Measurements from ENCODE around the gene PTPRM. TPM values are rescaled to one million over a fixed set of nuclear protein-coding genes. Genes with fewer than 3 reads are reported as not detected.

PTPRM gene
- total and polyA plus RNA-seq, 2 experiments from 2014 or later = 1.6 to 5.3 TPM

DNA sequence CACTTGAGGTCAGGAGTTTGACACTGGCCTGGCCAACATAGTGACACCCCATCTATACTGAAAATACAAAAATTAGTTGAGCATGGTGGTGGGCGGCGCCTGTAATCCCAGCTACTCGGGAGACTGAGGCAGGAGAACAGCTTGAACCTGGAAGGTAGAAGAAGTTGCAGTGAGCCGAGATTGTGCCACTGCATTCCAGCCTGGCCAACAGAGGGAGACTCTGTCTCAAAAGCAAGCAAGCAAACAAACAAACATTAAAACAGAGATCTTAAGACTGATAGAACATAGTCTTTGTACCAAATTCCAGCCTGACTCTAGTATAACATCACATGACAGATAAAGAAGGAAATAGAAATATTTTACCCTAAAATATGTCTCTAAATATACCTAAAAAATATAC is 168.1 kb downstream of the PTPRM start:
- TF ChIP-seq, protein P1, sequence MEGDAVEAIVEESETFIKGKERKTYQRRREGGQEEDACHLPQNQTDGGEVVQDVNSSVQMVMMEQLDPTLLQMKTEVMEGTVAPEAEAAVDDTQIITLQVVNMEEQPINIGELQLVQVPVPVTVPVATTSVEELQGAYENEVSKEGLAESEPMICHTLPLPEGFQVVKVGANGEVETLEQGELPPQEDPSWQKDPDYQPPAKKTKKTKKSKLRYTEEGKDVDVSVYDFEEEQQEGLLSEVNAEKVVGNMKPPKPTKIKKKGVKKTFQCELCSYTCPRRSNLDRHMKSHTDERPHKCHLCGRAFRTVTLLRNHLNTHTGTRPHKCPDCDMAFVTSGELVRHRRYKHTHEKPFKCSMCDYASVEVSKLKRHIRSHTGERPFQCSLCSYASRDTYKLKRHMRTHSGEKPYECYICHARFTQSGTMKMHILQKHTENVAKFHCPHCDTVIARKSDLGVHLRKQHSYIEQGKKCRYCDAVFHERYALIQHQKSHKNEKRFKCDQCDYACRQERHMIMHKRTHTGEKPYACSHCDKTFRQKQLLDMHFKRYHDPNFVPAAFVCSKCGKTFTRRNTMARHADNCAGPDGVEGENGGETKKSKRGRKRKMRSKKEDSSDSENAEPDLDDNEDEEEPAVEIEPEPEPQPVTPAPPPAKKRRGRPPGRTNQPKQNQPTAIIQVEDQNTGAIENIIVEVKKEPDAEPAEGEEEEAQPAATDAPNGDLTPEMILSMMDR (conservative IDR thresholded peaks at IDR 0.05; ENCODE audit: low read depth in 2 of 2) = peak; percentile 40 to 55
- no peak for TF ChIP-seq POLR2AphosphoS5 (IDR thresholded peaks at IDR 0.05; ENCODE audit: low read depth)
- peaks cover 8% of the 10 kb centered on the region for H3K27me3 Mint-ChIP-seq (ENCODE audit: insufficient read depth, low read depth, poor library complexity)
- H3K4me1 ChIP-seq (ENCODE audit: insufficient read depth) = peaks cover 24% of the 10 kb centered on the region
- no peak overlapping the region for H3K4me3 ChIP-seq
- peaks cover 12% of the 10 kb centered on the region; the same call in 2 of the 3 replicates for H3K36me3 Mint-ChIP-seq (ENCODE audit: low read depth)
- H3K4me3 Mint-ChIP-seq = no peak overlapping the region
- H3K9me3 Mint-ChIP-seq = peaks cover 25% of the 10 kb centered on the region; the same call in 2 of the 3 replicates
- H3K4me1 Mint-ChIP-seq = peaks cover 23% of the 10 kb centered on the region
- DNase-seq (ENCODE audit: low spot score) = no peak
- H3K27ac Mint-ChIP-seq = no peak overlapping the region
- H2AFZ ChIP-seq = no peak overlapping the region
- no peaks in the 10 kb centered on the region for H3K79me2 ChIP-seq (replicated peaks; ENCODE audit: insufficient read depth)
- H3K4me2 ChIP-seq = no peak overlapping the region
- H3K27me3 ChIP-seq (ENCODE audit: insufficient read depth) = no peaks in the 10 kb centered on the region
- no peaks in the 10 kb centered on the region for H4K20me1 ChIP-seq (replicated peaks; ENCODE audit: insufficient read depth)
- H3K27ac ChIP-seq (ENCODE audit: low read depth) = no peak overlapping the region
- H3K36me3 ChIP-seq (ENCODE audit: insufficient read depth) = no peaks in the 10 kb centered on the region
- ATAC-seq = no peak
- no peaks in the 10 kb centered on the region for H3K9me2 ChIP-seq (ENCODE audit: insufficient read depth)
- no peaks in the 10 kb centered on the region for H3F3A ChIP-seq (replicated peaks; ENCODE audit: low read depth)

DNA sequence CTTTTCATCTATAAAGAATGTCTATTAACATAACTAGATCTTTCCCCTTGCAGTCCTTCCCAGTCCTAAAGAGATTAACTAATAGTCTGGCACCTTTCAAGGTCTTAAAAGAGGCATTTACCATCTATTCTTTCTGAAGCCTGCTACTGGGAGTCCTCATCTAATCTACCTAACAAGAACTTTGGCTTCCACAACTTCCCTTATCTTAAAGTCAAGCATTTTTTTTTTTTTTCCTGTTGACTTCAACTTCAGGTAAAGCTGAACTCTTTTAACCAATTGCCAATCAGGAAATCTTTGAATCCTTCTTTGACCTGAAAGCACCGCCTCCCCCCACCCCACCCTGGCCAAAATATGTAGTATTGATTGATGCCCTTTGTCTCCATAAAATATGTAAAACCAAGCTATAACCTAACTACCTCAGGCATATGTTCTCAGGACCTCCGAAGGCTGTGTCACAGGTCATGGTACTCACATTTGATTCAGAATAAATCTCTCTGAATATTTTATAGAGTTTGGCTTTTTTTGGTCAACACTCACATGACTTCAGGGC is 168.6 kb downstream of the PTPRM start:
- DNase-seq (ENCODE audit: low spot score) = no peak
- Histone ChIP-seq H3K27ac (ENCODE audit: low read depth) (no peak overlapping the region), H3F3A (replicated peaks; ENCODE audit: low read depth) (no peaks in the 10 kb centered on the region), H4K20me1 (replicated peaks; ENCODE audit: insufficient read depth) (no peaks in the 10 kb centered on the region), H3K27me3 (ENCODE audit: insufficient read depth) (no peaks in the 10 kb centered on the region), H3K4me2 (no peak overlapping the region), H3K4me3 (no peak overlapping the region), H3K9me2 (ENCODE audit: insufficient read depth) (no peaks in the 10 kb centered on the region), H3K4me1 (ENCODE audit: insufficient read depth) (peaks cover 29% of the 10 kb centered on the region), H3K36me3 (ENCODE audit: insufficient read depth) (no peaks in the 10 kb centered on the region), H3K79me2 (replicated peaks; ENCODE audit: insufficient read depth) (no peaks in the 10 kb centered on the region), H2AFZ (no peak overlapping the region)
- Mint-ChIP-seq H3K4me3 (no peak overlapping the region), H3K27ac (no peak overlapping the region), H3K9me3 (peaks cover 25% of the 10 kb centered on the region; the same call in 2 of the 3 replicates), H3K36me3 (ENCODE audit: low read depth) (peaks cover 12% of the 10 kb centered on the region; the same call in 2 of the 3 replicates), H3K27me3 (ENCODE audit: insufficient read depth, low read depth, poor library complexity) (peaks cover 11% of the 10 kb centered on the region), H3K4me1 (peaks cover 28% of the 10 kb centered on the region)
- no peak for ATAC-seq
- no peak for TF ChIP-seq STAT1 (IDR thresholded peaks at IDR 0.05; ENCODE audit: unreplicated experiment)
- TF ChIP-seq JUNB (IDR thresholded peaks at IDR 0.05; ENCODE audit: unreplicated experiment) = no peak
- no peak for TF ChIP-seq POLR2AphosphoS5 (IDR thresholded peaks at IDR 0.05; ENCODE audit: low read depth)
- TF ChIP-seq ZNF331 (CRISPR knock-in tag; IDR thresholded peaks at IDR 0.05; ENCODE audit: low read depth) = no peak
- TF ChIP-seq NANOG (IDR thresholded peaks at IDR 0.05; ENCODE audit: borderline replicate concordance) = no peak
- no peak for TF ChIP-seq CREB1 (CRISPR knock-in tag; IDR thresholded peaks at IDR 0.05; ENCODE audit: low read depth)
- TF ChIP-seq, protein P2, sequence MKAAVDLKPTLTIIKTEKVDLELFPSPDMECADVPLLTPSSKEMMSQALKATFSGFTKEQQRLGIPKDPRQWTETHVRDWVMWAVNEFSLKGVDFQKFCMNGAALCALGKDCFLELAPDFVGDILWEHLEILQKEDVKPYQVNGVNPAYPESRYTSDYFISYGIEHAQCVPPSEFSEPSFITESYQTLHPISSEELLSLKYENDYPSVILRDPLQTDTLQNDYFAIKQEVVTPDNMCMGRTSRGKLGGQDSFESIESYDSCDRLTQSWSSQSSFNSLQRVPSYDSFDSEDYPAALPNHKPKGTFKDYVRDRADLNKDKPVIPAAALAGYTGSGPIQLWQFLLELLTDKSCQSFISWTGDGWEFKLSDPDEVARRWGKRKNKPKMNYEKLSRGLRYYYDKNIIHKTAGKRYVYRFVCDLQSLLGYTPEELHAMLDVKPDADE (IDR thresholded peaks at IDR 0.05) = no peak
- TF ChIP-seq, protein P1 (conservative IDR thresholded peaks at IDR 0.05; ENCODE audit: low read depth in 2 of 2) = no peak
- TF ChIP-seq, protein P3, sequence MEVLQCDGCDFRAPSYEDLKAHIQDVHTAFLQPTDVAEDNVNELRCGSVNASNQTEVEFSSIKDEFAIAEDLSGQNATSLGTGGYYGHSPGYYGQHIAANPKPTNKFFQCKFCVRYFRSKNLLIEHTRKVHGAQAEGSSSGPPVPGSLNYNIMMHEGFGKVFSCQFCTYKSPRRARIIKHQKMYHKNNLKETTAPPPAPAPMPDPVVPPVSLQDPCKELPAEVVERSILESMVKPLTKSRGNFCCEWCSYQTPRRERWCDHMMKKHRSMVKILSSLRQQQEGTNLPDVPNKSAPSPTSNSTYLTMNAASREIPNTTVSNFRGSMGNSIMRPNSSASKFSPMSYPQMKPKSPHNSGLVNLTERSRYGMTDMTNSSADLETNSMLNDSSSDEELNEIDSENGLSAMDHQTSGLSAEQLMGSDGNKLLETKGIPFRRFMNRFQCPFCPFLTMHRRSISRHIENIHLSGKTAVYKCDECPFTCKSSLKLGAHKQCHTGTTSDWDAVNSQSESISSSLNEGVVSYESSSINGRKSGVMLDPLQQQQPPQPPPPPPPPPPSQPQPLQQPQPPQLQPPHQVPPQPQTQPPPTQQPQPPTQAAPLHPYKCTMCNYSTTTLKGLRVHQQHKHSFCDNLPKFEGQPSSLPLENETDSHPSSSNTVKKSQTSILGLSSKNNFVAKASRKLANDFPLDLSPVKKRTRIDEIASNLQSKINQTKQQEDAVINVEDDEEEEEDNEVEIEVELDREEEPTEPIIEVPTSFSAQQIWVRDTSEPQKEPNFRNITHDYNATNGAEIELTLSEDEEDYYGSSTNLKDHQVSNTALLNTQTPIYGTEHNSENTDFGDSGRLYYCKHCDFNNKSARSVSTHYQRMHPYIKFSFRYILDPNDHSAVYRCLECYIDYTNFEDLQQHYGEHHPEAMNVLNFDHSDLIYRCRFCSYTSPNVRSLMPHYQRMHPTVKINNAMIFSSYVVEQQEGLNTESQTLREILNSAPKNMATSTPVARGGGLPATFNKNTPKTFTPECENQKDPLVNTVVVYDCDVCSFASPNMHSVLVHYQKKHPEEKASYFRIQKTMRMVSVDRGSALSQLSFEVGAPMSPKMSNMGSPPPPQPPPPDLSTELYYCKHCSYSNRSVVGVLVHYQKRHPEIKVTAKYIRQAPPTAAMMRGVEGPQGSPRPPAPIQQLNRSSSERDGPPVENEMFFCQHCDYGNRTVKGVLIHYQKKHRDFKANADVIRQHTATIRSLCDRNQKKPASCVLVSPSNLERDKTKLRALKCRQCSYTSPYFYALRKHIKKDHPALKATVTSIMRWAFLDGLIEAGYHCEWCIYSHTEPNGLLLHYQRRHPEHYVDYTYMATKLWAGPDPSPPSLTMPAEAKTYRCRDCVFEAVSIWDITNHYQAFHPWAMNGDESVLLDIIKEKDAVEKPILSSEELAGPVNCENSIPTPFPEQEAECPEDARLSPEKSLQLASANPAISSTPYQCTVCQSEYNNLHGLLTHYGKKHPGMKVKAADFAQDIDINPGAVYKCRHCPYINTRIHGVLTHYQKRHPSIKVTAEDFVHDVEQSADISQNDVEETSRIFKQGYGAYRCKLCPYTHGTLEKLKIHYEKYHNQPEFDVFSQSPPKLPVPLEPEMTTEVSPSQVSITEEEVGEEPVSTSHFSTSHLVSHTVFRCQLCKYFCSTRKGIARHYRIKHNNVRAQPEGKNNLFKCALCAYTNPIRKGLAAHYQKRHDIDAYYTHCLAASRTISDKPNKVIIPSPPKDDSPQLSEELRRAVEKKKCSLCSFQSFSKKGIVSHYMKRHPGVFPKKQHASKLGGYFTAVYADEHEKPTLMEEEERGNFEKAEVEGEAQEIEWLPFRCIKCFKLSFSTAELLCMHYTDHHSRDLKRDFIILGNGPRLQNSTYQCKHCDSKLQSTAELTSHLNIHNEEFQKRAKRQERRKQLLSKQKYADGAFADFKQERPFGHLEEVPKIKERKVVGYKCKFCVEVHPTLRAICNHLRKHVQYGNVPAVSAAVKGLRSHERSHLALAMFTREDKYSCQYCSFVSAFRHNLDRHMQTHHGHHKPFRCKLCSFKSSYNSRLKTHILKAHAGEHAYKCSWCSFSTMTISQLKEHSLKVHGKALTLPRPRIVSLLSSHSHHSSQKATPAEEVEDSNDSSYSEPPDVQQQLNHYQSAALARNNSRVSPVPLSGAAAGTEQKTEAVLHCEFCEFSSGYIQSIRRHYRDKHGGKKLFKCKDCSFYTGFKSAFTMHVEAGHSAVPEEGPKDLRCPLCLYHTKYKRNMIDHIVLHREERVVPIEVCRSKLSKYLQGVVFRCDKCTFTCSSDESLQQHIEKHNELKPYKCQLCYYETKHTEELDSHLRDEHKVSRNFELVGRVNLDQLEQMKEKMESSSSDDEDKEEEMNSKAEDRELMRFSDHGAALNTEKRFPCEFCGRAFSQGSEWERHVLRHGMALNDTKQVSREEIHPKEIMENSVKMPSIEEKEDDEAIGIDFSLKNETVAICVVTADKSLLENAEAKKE (CRISPR knock-in tag; IDR thresholded peaks at IDR 0.05) = no peak
- TF ChIP-seq ZNF114 (CRISPR knock-in tag; IDR thresholded peaks at IDR 0.05) = no peak
